ENCODE measurements around the gene RCOR1.

GRCh38 chr14:102568115-102568614 lies 24.3 kb upstream of the RCOR1 start:
- TF ChIP-seq CTCF (IDR thresholded peaks at IDR 0.05 in 8 of 11, conservative IDR thresholded peaks at IDR 0.05 in 3 of 11) (no peak), POLR2A (IDR thresholded peaks at IDR 0.05) (no peak)
